GM12891 (cell line): ENCODE results near the gene PDGFA.

ENCODE experiments used
- POLR2A ChIP-seq: IDR thresholded peaks from 2 replicates; pipeline ENCODE4 v1.6.1; 2011; ENCODE audit warnings: low read depth, low read length, control low read depth
- POLR2AphosphoS5 ChIP-seq: IDR thresholded peaks from 2 replicates; pipeline ENCODE4 v1.6.1; 2011; ENCODE audit warnings: low read depth, low read length, control low read depth
- TAF1 ChIP-seq: IDR thresholded peaks from 2 replicates; pipeline ENCODE4 v1.6.1; 2011; ENCODE audit warnings: low read depth, low read length, control low read depth

DNA sequence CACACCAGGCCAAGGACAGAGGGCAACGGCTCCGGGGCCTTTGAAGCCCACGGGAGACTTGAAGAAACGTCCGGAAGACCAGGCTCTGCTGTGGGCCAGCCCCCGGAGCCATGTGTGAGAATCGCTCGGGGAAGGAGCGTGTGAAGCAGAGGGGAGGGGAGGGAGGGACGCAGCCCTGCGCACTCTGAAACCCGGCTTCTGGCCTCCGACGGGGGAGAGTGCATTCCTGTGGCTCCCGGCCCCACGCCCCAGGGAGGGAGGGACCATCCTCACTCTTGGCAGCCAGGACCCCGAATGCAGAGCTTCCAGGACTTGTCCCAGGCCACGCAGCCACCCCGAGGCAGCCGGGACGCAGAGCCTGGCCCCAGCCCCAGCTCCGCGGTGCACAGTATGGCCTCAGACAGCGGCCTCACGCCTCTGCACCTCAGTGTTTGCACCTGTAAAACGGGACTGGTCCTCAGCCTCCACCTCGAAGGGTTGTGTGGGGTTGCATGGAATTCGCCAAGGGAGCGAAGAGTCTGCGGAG, 67.4 kb downstream of the PDGFA start:
- no peak for TF ChIP-seq POLR2A
- no peak for TF ChIP-seq POLR2AphosphoS5
- TF ChIP-seq TAF1 = no peak
